Renal cortical epithelial cell (primary cell): ENCODE measurements around the gene GPC3. TPM values are rescaled to one million over a fixed set of nuclear protein-coding genes. Genes with fewer than 3 reads are reported as not detected.
"Not testable (repeated sequence)": the region's sequence is repeated elsewhere in the genome, so short reads cannot be mapped to it uniquely, and the experiment has no call there.

Source experiments
- DNase-seq: peaks from one replicate; pipeline ENCODE4 v3.0.0-alpha.2; 2011; ENCODE audit warnings: low read depth
- total RNA-seq: library from RNA; depleted of rRNA; stranded (reverse); fragments of >200 nt; gene quantifications from 2 replicates; pipeline ENCODE4 v1.2.3, GENCODE V29; 2014

The GPC3 gene
- total RNA-seq, 1 donor from 2014 or later: 1.8 TPM

DNA sequence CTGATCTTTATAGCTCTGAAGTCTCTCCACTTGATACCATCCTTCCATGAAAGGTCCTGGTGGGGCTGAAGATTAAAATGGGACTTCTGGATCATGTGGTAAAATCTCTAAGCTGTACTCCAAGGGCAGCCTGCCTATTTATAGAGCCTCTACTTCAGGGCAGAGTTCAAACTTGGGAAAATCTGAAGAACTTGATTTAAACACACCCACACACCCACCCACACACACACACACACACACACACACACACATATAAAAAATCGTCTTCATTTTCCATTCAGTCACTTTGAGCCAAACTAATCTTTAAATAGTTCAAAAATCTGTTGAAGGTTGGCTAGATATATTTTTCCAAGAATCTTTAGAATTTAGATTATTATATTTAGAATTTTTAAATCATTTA lies 335.2 kb downstream of the GPC3 start:
- no peak for DNase-seq

DNA sequence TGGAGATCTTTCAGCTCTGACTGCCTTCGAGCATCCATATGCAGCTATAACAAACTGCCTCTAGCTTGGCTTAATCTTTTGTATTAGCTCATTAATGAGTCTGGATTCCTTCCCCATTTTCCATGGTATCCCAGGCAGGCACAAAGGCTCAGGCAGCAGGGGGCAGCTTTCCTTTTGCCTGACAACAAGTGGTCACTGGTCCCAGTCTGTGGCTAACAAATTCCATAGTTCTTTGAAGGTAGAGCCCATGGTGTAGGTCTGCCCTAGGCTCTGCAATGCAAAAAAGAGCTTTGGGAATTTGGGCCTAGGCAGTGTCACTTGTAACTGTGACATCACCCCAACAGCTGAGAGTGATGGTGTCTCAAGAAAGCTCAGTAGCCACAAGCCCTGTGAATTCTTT lies 335.7 kb downstream of the GPC3 start:
- DNase-seq: no peak

DNA sequence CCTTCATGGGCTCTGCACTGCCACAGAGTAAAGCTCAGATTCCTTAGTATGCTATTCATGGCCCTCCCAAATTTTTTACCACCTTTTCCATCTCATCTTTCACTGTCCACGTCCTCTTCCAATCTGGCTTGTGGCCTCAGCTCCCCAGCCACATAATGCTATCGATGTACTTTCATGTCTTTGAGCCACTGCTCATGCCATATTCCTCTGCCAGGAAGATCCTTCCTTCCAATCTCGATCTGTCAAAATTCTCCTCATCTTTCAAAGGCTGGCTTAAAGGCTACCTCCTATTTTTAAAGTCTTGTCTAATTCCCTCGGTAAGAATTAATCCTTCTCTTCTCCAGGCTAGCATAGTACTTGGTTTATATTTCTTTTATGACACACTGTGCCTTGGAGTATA lies 336.8 kb downstream of the GPC3 start:
- DNase-seq: no peak

DNA sequence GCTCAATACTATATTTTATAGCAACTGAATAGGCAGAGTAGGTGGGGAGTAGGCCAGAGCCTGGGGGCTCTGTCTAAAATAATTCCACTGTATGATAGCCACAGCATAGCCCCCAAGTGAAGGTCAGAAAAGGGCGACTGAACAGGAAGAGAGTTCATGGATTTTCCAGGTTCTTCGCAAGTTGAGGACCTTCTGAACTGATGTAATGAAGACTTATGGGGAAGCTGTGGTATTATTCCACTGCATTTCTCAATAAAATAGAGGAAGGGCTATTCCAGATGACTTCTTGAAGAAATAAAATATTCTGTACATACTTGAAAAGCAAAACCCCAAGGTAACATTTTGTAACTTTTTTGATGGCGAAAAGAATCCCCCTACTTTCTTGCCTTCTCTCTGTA lies 338.7 kb downstream of the GPC3 start:
- no peak for DNase-seq

DNA sequence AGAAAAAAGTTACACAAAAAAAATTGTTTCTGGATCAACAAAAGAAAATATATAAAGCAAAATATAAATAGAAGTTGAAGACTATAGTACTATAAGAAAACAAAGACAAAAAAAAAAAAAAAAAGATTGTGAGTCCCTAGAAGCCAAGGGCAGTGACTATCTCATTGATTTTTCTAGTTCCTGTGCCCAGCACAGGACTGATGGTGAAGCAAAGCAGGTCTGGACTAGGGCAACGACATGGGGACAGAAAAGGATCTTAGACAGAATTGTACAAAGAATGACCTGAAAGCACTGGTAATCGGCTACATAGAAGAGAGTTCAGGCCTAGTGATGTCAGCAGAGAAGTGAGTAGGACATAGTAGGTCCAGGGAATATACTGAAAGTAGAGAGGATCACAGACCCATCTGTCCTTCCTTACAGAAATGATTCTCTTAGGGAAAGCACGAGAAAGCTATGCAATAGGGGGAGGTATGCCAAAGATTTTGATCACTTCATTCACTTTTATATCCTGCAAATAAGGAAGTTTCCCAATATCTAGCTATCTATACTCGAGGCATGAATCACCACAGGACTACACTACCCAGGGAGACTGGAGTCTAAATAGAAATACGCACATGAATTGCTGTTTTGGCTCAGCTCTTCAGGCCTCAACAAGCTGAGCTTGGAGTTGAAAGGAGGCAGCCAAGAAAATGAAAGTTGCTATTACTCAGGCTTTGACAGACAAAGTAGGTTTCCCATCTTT lies 339.2 kb downstream of the GPC3 start:
- peak; percentile 61 for DNase-seq

DNA sequence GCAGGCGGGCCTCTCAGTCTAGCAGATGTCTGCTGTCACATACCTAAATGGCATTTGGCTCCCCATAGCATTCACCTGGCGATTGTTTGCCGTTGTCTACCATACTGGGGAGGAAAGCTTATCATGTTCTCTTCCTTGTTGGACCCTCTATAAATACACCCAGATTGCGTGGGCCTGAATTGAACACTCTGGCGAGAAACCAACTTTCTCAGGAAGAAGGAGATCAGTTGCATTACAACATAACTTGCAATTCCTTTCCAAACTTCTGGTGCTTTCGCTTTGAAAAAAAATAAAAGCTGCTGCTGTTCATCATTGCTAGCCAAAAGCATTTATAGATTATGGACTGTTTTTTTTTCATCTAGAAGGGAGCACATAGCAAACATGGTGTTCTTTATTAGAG lies 340.1 kb downstream of the GPC3 start:
- no peak for DNase-seq

DNA sequence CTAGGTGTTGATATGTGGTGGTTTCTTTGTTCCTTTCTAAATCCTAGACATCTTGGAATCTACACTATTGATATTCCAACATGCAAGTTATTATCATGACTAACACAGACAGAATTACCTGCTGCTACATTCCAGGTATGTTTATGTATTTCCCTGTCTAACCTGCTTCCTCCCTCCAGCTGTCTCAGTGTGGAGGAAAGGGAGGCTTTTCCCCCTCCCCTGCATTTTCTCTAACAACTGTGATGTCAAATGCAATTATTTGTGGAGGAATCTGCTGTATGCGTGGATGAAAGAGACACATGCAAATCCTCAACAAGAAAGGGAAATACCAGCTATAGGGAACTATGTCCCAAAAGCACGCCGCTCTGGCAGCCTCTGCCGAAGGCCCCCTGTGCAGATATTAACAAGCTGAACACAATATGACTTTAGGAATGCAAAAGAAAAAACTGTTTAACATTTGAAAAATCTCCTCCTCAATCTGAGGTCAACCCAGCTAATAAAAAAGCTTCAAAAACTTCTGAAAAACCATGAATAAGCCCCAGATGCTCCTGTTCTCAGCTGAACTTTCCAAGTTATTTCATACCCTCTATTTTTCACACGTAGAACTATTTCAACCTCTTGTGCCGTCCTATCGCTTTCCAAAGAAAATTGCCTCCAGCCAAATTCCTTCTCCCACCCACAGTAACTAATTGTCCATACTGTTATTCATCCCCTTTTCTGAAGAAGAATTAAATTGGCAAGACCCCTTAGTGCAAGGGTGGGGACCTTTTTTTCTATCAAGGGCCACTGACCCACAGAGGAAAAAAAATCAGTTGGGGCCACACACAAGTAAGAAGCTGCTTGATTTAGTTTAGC lies 345.0 kb downstream of the GPC3 start:
- peak; percentile 46 for DNase-seq

DNA sequence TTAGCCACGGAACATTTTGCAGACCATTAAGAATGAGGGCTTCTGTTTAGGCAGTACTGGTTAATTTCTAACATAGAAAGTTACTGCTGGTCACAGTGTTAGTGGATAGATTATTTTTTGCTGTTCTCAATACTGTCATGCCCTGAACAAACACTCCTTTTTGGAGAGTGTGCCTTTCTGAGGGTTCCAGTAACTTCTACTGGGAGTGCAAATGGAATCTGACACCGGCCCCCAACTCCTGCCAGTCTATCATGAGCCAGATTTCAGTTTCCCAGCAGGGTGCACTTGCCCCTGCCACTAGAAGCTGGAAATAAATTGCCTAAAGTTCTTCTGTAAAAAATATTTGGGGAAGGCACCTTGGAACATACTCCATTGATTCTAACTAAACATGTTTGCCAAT lies 345.7 kb downstream of the GPC3 start:
- DNase-seq: no peak

DNA sequence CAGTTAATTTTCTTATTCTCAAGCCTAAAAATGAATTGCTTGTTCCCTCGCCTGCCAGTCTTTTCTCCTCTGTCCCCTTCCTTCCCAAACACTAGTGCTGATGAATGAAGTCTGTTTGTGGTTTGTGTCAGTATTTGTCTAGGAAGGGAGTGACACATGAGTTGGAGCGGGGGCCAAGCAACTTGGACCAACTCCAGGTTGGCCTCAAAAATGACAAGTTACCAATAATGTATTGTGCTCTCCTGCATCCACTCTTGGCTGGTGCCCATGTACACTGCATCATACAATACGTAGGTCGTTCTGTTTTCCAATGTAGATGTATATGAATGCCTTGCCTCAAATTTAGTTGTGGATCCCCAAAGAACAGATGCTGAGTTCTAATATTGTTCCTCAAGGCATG lies 347.1 kb downstream of the GPC3 start:
- DNase-seq: peak; percentile 54

DNA sequence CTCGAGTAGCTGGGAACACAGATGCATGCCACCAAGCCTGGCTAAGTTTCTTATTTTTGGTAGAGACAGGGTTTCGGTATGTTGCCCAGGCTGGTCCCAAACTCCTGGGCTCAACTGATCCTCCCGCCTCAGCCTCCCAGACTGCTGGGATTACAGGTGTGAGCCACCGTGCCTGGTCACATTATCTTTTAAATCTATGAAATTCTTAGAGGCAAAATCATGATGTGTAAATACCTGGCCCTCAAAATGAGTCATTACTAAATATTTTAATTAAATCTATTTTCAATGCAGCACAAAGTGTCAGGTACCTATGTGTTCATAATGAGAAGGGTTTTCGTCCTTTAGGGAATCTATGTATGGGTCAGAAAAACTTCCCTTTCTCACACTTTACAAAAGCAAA lies 347.6 kb downstream of the GPC3 start:
- DNase-seq: no peak

DNA sequence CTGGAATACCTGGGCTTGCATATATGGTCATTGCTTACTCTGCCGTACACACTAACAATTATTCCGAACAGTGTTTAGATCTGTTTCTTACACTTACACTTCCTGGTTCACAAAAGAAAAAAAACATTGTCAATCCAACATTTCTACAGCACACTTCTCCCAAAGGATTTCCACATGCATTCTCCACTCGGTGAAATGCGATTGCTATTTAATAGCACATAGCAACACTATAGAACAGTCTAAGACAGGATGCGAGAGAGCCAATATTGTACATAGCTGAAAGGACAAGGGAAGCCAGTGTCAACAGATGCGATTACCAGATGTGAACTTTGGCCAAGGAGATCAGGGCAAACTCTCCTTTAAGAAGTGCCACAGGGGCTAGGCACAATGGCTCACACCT lies 349.4 kb downstream of the GPC3 start:
- no peak for DNase-seq

DNA sequence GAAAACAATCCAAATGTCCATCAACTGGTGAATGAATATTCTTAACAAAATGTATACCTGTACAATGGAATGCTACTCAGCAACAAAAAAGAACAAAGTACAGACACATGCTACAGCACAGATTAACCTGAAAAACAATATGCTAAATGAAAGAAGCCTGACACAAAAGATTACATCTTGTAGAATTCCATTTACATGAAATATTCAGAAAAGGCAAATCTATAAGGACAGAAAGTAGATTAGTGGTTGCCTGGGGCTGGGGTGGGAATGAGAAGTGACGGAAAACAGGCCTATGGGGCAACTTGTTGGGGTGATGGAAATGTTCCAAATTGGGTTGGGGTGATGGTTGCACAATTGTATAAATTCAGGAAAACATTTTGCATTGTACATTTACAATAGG lies 351.0 kb downstream of the GPC3 start:
- DNase-seq: no peak

DNA sequence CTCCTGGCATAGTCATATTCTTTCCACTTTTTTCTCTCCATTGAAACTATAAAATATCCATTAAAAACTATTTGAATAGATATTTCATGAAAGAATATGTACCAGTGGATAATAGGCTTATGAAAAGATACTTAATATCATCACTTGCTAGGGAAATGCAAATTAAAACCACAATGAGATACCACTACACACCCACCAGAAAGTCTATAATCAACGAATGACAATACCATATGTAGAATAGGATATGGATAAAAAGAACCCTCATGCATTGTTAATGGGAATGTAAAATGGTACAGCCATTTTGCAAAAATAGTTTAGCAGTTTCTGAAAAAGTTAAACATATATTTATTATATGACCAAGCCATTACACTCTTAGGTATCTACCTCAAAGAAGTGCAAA lies 351.4 kb downstream of the GPC3 start:
- no peak for DNase-seq

DNA sequence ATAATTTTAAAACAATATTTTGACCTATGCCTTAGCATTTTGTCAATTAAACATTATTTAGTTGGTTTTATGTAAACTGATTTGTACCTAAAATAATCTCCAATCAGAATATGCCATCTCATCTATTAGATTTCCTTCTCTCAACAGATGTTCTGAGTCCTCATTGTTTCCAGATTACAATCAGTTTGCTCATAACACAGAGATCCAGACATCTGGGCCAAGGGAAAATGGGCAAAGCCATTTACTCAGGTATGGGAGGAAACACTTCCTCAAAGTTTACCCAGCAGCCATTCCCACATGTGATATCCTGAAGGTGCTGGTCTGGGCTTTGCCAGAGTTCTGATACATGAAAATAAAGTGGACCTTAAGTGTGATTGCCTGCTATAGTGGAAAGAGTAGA lies 352.2 kb downstream of the GPC3 start:
- DNase-seq: no peak

DNA sequence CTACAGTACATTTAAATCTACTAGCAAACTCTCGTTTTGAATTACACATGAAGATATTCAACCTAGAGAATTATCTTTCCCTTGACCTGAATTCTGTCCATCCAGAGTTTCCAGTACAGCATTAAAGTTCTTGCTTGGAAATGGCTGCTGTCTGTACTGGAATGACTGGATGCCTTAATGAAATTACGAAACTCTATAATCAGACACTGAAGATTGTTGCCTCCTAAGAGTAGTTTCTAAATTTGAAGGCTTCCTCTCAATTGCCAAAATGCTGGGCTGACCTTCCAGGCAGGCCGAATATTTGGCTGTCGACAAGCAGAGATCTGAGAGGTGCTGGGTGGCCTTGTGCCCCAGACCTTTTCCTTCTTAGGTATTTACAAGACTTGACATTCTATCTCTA lies 355.0 kb downstream of the GPC3 start:
- DNase-seq: no peak

DNA sequence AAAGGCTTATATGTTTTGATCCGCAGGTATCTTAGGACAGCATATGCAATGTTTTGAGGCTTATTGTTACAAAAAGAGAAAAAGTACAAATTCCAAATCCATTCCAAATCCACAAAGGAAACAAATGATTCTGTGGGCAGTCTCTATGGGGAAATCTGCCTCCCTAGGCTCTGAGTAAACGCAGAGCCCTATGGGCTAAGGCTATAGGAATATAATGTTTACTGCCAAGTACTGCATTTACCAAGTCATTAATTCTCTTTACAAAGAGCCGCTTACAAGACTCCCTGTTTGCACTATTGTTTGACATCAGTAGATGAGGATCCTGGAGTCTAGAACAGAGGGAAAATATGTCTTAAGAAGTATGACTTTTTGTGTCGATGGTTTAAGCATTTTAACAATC lies 357.7 kb downstream of the GPC3 start:
- DNase-seq: no peak

DNA sequence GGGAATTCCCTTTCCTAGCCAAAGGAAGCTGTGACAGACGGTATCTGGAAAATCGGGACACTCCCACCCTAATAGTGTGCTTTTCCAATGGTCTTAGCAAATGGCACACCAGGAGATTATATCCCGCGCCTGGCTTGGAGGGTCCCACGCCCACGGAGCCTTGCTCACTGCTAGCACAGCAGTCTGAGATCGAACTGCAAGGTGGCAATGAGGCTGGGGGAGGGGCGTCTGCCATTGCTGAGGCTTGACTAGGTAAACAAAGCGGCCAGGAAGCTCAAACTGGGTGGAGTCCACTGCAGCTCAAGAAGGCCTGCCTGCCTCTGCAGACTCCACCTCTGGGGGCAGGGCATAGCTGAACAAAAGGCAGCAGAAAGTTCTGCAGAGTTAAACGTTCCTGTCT lies 364.0 kb downstream of the GPC3 start:
- DNase-seq: not testable (repeated sequence)

DNA sequence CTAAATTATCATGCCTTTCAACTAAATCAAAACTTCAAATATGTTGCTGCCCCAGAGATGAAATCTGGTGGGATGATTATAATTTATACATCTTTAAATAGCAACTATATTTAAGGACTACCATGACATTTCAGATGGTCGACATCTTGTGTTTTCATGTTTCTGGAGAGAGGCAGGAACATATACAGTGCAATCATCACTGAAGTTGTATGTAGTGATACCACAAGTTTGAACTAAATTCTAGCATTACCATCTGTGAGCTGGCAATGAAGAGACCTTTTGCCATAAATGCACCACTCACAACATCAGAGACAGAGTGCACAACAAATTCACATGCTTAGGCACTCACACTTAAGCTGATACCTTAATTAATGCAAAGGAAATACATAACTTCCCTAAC lies 373.7 kb downstream of the GPC3 start:
- DNase-seq: no peak

DNA sequence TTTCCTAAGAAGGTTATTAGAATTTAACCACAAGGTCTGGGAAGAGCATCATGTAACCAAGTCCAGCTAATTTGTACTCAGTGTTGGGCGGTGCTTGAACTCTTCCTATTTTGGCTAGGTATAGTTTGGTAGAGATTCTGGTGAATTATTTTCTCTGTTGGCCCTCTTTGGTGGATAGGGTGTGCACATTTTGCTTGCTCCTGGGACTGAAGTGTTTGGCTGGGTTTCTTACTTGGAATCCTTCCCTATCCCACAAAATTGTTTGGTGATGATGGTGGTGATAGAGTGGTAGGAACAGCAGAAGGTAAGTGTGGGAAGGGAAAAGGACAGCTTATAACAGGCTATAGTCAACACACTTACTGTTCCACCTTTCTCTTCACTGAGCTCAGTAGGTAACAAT lies 375.3 kb downstream of the GPC3 start:
- peak; percentile 23 for DNase-seq

DNA sequence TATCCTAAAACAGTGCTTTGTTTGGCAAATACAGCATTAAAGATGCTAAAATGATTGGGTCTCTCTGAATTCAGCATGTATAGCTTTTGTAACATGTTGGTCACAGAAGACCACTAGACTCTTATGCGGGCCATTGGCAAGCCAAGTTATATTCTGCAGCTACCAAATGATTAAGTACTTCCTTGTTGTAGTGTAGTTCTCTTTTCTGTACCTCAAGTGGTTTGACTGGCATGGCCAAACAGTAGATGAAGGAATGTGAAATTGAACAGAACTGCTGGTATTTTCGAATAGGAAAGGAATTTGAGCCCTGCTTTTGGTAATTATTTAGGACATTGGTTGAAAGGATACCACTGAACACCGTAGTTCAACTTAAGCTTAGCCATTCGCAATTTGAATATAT lies 376.2 kb downstream of the GPC3 start:
- peak; percentile 47 for DNase-seq

DNA sequence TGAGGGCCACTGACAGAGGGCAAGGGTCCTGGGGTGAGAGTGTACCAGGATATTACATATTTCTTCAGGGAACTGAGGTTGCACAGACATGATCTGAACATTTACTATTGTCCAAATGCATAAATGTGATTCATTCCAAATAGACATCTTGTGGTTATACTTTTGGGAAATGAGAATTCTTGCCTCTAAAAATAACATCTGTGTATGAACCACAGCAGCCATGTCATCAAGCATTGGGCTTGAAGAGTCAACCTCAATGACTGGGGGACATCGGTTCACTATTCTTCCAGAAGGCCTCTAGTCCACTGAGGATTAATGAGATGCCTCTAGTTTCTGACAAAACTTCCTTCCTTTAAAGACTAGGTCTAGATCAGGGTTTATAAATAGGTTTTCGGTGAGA lies 377.0 kb downstream of the GPC3 start:
- DNase-seq: peak; percentile 15

DNA sequence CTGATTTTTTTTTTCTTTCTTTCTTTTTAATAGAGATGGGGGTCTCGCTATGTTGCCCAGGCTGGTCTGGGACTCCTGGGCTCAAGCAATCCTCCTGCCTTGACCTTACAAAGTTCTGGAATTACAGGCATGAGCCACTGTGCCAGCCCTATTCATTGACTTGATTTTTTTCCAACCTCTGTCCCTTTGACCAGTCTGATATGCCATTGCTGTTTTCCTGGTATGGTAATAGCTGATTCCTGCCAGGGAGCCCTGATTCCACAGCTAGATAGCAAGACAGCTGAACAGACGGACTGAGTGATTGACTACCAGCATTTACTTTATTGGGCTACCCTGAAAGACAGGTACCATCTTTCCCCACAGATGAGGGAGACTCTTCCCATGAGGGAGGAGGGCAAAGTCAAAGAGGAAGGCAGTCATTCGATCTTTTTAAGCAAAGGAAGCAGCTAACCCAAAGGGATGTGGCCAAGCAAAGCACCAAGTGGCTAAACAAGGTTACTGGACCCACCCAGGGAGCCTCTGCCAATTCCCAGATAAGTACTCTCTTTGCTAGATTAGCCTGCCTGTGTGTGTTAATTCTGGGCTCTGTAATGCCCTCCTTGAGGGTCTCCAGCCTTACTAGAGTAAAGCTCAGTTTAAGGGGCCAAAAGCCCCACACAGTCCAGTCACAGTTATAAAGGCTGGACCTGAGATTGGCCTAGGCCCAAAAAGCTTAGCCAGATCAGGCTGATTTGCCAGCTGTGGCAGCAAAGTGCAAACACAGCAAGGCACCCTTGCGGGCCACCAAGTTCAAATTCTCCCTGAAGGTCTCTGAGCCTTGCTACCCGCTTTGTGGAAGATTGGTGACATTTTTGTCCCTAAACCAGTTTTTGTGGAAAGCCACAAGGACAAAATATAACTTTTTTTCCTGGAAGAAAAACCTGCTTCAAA lies 377.7 kb downstream of the GPC3 start:
- no peak for DNase-seq
